Ramos (cell line): Measurements from ENCODE around the gene MAL.

Experiments
- in situ Hi-C: fragments of 300-500 bp; cut with MboI; formaldehyde crosslinking; loops from one replicate; pipeline ENCODE4 v1.14.3; 2022; ENCODE audit warnings: low sequenced_read_pairs; ENCODE audit not compliant: unreplicated experiment

MAL gene

GRCh38 chr2:95014126-95014708 is 11.3 kb upstream of the MAL start:
- in situ Hi-C loops = no loop called here

GRCh38 chr2:95015261-95015912 is 10.1 kb upstream of the MAL start:
- in situ Hi-C loops = no loop called here

GRCh38 chr2:95016616-95017015 is 8.9 kb upstream of the MAL start:
- in situ Hi-C loops = no loop called here

GRCh38 chr2:95017071-95017501 is 8.4 kb upstream of the MAL start:
- in situ Hi-C loops = no loop called here

- in situ Hi-C loops = no loop called here
These were observed 7.7 kb upstream of the MAL start for GRCh38 chr2:95017836-95018235.

- in situ Hi-C loops = no loop called here
These were observed 7.2 kb upstream of the MAL start for GRCh38 chr2:95018301-95018700.

- in situ Hi-C loops = no loop called here
These were observed 6.5 kb upstream of the MAL start for GRCh38 chr2:95018861-95019550.

GRCh38 chr2:95019572-95019971 is 5.9 kb upstream of the MAL start:
- in situ Hi-C loops = no loop called here

- in situ Hi-C loops = no loop called here
These were observed 5.1 kb upstream of the MAL start for GRCh38 chr2:95020275-95021022.

GRCh38 chr2:95021023-95021416 is 4.5 kb upstream of the MAL start:
- in situ Hi-C loops = no loop called here

GRCh38 chr2:95021847-95022246 is 3.7 kb upstream of the MAL start:
- in situ Hi-C loops = no loop called here

- in situ Hi-C loops = no loop called here
These were observed 2.9 kb upstream of the MAL start for GRCh38 chr2:95022309-95023221.

- in situ Hi-C loops = no loop called here
These were observed 2.3 kb upstream of the MAL start for GRCh38 chr2:95023222-95023597.

- in situ Hi-C loops = no loop called here
These were observed 1.1 kb upstream of the MAL start for GRCh38 chr2:95024371-95024770.

- in situ Hi-C loops = no loop called here
These were observed 525 bp upstream of the MAL start for GRCh38 chr2:95024960-95025405.

GRCh38 chr2:95026471-95027368 is 1.2 kb downstream of the MAL start:
- in situ Hi-C loops = no loop called here

GRCh38 chr2:95027369-95027720 is 1.8 kb downstream of the MAL start:
- in situ Hi-C loops = no loop called here

GRCh38 chr2:95029898-95030341 is 4.4 kb downstream of the MAL start:
- in situ Hi-C loops = no loop called here

- in situ Hi-C loops = no loop called here
These were observed 5.0 kb downstream of the MAL start for GRCh38 chr2:95030496-95030895.
